ENCODE measurements around the gene OR1F1.
"Not testable (repeated sequence)": the region's sequence is repeated elsewhere in the genome, so short reads cannot be mapped to it uniquely, and the experiment has no call there.

The OR1F1 gene

DNA sequence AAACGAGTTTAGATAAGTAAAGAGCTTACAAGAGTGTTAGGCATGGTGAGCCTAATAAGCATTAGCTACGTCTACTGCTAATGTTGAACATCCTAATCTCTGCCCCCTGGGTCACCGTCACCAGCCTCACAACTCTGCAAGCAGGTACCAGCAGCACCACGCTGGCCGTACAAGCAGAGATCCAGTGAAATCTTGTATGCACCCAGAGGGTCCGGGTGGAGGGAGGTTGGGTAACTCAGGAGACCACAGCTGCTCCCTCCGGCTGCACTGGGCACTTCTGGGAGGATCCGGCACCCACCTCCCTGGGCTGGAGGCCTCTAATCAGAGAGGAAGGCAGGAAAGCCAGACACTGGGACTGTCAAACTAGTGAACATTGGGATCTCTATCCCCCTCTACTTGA, 8.4 kb upstream of the OR1F1 start:
- no peak for DNase-seq (ENCODE audit: low spot score)
- TF ChIP-seq CTCF (IDR thresholded peaks at IDR 0.05; ENCODE audit: extremely low read depth, missing control alignments) = no peak

DNA sequence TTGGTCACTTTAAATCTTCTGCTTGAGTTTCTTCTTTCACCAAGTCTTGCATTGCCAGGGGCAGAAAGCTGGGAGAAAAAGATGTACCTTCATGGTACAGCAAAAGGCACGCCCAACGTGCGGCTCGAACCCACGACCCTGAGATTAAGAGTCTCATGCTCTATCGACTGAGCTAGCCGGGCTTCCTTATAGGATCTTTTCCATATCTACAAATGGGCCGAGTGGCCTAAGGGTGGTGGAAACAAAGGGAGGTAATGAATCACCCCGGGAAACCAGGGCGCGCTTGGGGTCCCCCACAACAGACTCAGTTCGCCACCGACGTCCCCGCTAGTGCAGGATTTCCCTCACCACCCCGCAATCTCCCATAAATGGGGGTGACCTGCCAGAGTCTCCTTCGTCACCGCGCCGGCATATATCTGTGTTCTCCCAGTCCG, 7.5 kb upstream of the OR1F1 start:
- no peak for DNase-seq (ENCODE audit: low spot score)
- TF ChIP-seq CTCF (IDR thresholded peaks at IDR 0.05; ENCODE audit: extremely low read depth, missing control alignments) = no peak

DNA sequence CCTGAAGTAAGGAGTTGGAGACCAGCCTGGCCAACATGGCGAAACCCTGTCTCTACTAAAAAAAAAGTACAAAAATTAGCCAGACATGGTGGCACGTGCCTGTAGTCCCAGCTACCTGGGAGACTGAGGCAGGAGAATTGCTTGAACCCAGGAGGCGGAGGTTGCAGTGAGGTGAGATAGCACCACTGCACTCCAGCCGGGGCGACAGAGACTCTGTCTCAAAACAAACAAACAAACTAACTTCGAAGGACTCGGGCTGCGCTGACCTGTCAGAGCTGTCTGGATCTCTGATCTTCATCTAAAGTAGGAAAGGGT, 5.8 kb upstream of the OR1F1 start:
- DNase-seq (ENCODE audit: low spot score) = not testable (repeated sequence)

DNA sequence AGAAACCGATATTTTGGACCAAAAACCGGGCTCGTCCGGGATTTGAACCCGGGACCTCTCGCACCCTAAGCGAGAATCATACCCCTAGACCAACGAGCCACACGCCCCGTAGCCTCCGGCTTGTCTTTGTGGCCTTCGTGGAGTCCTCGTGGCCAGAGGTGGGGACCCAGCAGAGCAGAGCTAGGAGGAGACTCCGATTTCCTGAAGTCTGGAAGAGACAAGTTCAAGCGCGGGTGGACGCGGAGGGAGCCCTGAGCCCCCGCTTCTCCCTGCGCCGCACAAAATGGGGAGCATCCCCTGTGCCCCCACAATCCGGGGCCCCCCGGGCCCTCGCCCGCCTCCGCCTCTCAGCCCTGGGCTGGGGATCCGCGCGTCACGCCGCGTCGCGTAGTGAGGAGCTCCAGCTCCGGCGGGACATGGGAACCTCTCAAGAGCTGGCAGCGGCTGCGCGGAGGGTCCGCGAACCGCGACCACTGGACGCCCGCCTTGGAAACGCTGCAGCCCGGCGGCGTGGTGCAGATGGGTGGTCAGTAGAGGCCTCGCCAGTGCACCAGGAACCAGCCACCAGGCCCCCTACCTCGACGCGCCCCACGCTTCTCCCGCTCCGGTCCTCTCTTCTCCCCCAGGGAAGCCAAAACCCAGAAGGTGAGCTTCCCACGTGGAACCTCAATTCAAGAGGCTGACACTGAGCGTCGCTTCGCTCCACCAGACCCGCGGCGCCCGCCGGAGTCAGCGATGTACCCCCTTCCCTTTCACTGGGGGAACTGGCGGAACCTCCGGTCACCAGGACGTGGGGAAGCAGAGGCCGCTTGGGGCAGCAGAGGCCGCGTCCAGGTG, 5.2 kb upstream of the OR1F1 start:
- TF ChIP-seq CTCF (IDR thresholded peaks at IDR 0.05; ENCODE audit: extremely low read depth, missing control alignments) = peak; percentile 46

GRCh38 chr16:3183445-3184139, 4.4 kb upstream of the OR1F1 start:
- TF ChIP-seq CTCF (IDR thresholded peaks at IDR 0.05; ENCODE audit: extremely low read depth, missing control alignments) = no peak
- peak; percentile 27 for DNase-seq (ENCODE audit: low spot score)

More for the DNA sequence above, 5.2 kb upstream of the OR1F1 start:
- DNase-seq (ENCODE audit: low spot score) = peak; percentile 62

DNA sequence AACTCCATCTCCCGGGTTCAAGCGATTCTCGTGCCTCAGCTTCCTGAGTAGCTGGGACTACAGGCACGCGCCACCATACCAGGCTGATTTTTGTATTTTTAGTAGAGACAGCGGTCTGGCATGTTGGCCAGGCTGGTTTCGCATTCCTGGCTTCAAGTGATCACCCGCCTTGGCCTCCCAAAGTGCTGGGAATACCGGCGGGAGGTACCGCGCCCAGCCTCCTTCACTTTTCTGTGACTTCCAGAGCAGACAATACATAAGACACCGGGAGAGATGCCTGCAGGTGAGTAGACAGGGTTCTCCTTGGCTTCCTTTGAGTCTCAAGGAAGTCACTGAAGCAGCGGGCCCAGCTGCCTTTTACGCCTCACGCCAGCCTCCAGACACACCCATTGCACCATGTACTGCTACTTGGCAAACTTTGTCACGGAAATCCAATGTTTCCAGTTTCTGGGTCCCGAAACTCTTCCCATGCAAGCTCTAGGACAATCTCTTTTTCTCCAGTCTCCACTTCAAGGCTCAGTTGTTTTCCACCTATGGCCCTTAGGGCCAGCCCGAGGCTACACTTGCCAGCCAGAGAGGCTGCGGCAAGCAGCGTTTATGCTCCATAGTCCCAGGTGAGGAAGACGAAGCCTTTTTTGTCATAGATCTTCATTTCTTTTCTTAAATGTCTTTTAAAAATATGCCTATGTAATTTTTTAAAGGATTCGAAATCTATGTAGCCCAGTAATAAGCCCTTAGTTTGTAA, 886 bp upstream of the OR1F1 start:
- TF ChIP-seq CTCF (IDR thresholded peaks at IDR 0.05; ENCODE audit: extremely low read depth, missing control alignments) = no peak

GRCh38 chr16:3188675-3188924, 596 bp downstream of the OR1F1 start:
- no peak for DNase-seq (ENCODE audit: low spot score)
- no peak for TF ChIP-seq CTCF (IDR thresholded peaks at IDR 0.05; ENCODE audit: extremely low read depth, missing control alignments)

More for the DNA sequence above, 886 bp upstream of the OR1F1 start:
- DNase-seq (ENCODE audit: low spot score) = no peak
